RWPE1 (cell line): ENCODE measurements around the gene MGAT4B.

ENCODE experiments used
- CTCF ChIA-PET: fragments of 350-600 bp; sonication (Branson Sonifier 250); formaldehyde crosslinking; extraction: SDS; loops from one replicate; lab custom pipeline; 2021; lab: Yijun Ruan, JAX
- POLR2A ChIA-PET: fragments of 400-600 bp; formaldehyde crosslinking; extraction: SDS; loops from one replicate; lab custom pipeline; 2020; ENCODE audit warnings: antibody characterized with exemption; ENCODE audit not compliant: low non-redundant PET; lab: Yijun Ruan, JAX
- DNase-seq: peaks from one replicate; pipeline ENCODE4 v3.0.0; 2012; ENCODE audit warnings: low spot score
- H3K27ac ChIP-seq: fragments of 450-650 bp; 2 replicates; pipeline ENCODE4 v1.5.1; 2017
- CTCF ChIP-seq: fragments of 450-650 bp; conservative IDR thresholded peaks from 2 replicates; pipeline ENCODE4 v1.5.1; 2017; ENCODE audit warnings: low read depth, mild to moderate bottlenecking

The MGAT4B gene

DNA sequence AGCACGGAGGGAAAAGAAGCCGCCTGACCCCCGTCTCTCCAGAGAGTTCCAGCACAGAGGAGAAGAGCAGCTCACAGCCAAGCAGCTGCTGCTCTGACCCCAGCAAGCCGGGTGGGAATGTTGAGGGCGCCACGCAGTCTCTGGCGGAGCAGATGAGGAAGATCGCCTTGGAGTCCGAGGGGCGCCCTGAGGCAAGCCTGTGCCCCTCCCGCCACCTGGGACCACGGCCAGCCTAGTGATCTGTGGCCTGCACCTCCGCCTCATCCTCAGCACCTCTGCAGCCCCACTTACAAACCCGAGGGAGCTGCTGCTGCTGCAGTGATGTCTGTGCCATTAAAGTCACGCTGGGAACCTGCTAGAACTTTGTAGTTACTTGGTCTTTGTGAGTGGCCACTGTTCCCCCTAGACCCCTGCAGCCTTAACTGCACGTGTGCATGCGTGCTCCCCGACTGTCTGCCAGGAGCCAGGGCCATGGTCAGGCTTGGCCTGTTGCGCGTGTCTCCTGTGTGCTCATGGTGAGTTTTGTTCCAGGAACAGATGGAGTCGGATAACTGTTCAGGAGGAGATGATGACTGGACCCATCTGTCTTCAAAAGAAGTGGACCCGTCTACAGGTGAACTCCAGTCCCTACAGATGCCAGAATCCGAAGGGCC is 26.5 kb upstream of the MGAT4B start:
- ChIA-PET CTCF (interaction anchor here (0.8 kb wide), 1 partner anchor 11 kb away, joined by 3 read pairs; no protein-coding TSS in a partner anchor), POLR2A (no interaction called here)
- no peak for DNase-seq
- TF ChIP-seq CTCF: no peak
- H3K27ac ChIP-seq: peak overlapping the region; percentile 46

DNA sequence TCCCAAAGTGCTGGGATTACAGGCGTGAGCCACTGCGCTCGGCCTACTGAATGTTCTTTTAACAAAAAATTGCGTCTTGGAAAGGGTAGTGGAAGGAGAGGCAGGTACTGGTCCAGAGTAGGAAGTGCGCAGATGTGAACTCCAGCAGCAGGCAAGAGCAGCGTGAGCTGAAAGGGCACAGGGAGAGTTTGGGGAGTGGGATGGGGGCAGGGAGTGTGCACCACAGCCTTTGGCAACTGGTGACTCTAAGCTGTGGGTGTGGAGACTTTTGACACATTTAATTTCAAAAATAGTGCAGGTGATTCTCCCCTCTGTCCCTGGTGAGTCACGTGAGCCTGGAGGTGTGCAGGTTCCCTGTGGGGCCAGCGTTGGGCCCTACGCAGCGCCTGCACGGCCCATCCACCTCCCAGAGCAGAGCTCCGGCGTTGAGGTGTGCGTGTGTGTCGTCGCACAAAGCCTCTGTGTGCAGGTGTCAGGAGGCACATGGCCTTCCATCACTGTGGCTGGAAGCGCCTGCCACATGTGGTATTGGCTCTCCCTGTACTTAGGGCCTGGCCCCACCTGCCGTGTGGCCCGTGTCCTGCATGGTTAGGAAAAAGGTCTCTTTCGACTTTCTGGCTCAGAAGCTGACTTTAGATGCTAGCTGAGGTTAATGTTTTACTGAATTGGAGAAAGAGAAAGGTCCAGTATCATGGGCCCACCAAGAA is 25.5 kb upstream of the MGAT4B start:
- CTCF ChIA-PET: interaction anchor here (0.6 to 0.8 kb wide), 2 partner anchors 10 to 172 kb away, joined by 3 to 5 read pairs; no protein-coding TSS in a partner anchor
- DNase-seq: no peak
- TF ChIP-seq CTCF: no peak
- POLR2A ChIA-PET: no interaction called here
- peak overlapping the region; percentile 46 for H3K27ac ChIP-seq

GRCh38 chr5:179830818-179831468 is 24.3 kb upstream of the MGAT4B start:
- H3K27ac ChIP-seq: peak overlapping the region; percentile 46
- DNase-seq: no peak
- CTCF ChIA-PET: no interaction called here
- POLR2A ChIA-PET: interaction anchor here (0.6 kb wide), 1 partner anchor 9 kb away, joined by 3 read pairs; no protein-coding TSS in a partner anchor
- TF ChIP-seq CTCF: no peak

DNA sequence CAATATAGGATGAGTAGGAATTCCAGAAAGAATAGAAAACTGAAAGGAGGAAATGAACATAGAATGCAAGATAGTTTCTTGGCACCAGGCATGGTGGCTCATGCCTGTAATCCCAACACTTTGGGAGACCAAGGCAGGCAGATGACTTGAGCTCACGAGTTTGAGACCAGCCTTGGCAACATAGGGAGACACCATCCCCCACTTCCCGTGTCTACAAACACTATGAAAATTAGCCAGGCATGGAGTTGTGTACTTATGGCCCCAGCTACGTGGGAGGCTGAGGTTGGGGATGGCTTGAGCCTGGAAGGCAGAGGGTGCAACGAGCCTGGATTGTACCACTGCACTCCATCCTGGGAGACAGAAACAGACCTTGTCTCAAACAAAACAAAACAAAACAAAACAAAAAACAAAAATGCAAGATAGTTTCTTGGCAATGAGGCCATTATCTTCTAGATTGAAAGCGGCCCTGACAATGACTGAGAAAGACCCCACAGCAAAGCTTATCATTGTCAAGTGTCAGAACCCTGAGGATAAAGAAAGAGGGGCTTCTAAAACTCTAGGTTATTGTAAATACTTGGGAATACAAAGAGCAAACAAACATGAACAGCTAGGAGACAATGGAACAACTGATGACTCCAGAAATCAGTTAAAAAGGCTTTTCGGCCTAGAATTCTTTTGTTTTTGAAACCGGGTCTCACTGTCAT is 23.2 kb upstream of the MGAT4B start:
- POLR2A ChIA-PET: no interaction called here
- DNase-seq: no peak
- TF ChIP-seq CTCF: no peak
- CTCF ChIA-PET: interaction anchor here (0.6 kb wide), 1 partner anchor 99 kb away, joined by 5 read pairs; no protein-coding TSS in a partner anchor
- H3K27ac ChIP-seq: peak overlapping the region; percentile 33; the same call in 1 of the 2 replicates

GRCh38 chr5:179828756-179829421 is 22.2 kb upstream of the MGAT4B start:
- TF ChIP-seq CTCF: no peak
- no peak for DNase-seq
- H3K27ac ChIP-seq: peak overlapping the region; percentile 47
- ChIA-PET CTCF (interaction anchor here (0.6 kb wide), 1 partner anchor 15 kb away, joined by 6 read pairs; no protein-coding TSS in a partner anchor), POLR2A (no interaction called here)
